Measurements from ENCODE around the gene ZSWIM3.
"Not testable (repeated sequence)": the region's sequence is repeated elsewhere in the genome, so short reads cannot be mapped to it uniquely, and the experiment has no call there.

The ZSWIM3 gene

DNA sequence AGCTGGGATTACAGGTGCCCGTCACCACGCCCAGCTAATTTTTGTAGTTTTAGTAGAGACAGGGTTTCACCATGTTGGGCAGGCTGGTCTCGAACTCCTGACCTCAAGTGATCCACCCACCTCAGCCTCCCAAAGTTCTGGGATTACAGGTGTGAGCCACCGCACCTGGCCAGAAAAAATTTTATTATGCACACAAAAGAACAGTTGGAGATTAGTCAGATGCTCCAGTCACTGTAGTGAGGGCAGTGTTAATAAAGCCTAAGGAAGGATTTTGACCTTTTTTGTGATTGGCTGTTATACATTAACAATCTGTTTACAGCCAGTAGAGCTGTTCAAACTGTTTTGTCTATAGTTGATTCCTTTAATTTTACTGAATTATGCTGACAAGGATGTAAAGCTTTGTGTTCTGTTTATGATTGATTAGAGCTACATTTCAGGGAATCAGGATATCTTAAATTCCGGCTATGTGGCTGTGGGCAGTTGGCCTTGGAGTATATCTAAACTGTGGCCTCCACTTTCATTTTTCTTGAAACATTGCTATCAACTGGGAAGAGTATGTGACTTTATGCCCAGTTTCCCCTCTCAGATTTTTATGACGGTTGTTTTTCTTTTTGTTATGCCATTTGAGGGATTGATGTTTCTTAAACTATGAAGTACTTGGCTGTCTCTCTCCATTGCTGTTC, 9.9 kb downstream of the ZSWIM3 start:
- Histone ChIP-seq H3K79me2 (ENCODE audit: low read length) (no peaks in the 10 kb centered on the region), H2AFZ (ENCODE audit: low read depth, low read length) (no peak overlapping the region), H3K9ac (ENCODE audit: low read length) (no peak overlapping the region), H3K27ac (ENCODE audit: low read length) (no peak overlapping the region), H3K36me3 (replicated peaks; ENCODE audit: low read depth, low read length) (no peaks in the 10 kb centered on the region), H3K27me3 (ENCODE audit: low read depth, low read length) (no peaks in the 10 kb centered on the region), H3K9me3 (ENCODE audit: insufficient read depth, low read length) (no peaks in the 10 kb centered on the region), H3K4me1 (ENCODE audit: low read length) (no peaks in the 10 kb centered on the region), H3K4me2 (ENCODE audit: low read length) (no peak overlapping the region), H4K20me1 (ENCODE audit: insufficient read depth, low read length) (no peaks in the 10 kb centered on the region), H3K4me3 (ENCODE audit: low read length) (no peak overlapping the region)
- TF ChIP-seq CTCF (IDR thresholded peaks at IDR 0.05; ENCODE audit: low read depth, low read length) = no peak
- no peak for TF ChIP-seq EZH2phosphoT487 (IDR thresholded peaks at IDR 0.05; ENCODE audit: low read depth)

DNA sequence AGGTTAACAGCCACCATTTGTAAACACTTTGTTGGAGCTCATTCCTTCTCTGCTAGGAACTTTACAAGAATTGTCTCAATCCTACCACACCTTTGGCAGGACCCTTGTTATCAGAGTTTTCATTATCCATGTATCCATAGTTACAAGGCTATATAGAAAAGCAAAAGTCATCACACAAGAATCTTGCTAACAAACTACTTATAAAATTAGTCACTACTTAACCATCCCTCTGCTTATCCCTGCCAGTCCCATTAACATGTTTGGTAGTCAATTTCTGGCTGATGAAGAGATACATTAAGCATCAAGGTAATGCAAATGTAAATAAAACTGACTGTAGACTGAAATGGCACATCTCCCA, 10.4 kb downstream of the ZSWIM3 start:
- no peaks in the 10 kb centered on the region for H3K36me3 ChIP-seq (replicated peaks; ENCODE audit: low read depth, low read length)
- H3K27me3 ChIP-seq (ENCODE audit: low read depth, low read length) = no peaks in the 10 kb centered on the region
- no peaks in the 10 kb centered on the region for H4K20me1 ChIP-seq (ENCODE audit: insufficient read depth, low read length)
- TF ChIP-seq CTCF (IDR thresholded peaks at IDR 0.05; ENCODE audit: low read depth, low read length) = no peak
- no peak for TF ChIP-seq EZH2phosphoT487 (IDR thresholded peaks at IDR 0.05; ENCODE audit: low read depth)
- H3K4me1 ChIP-seq (ENCODE audit: low read length) = no peaks in the 10 kb centered on the region
- no peak overlapping the region for H3K4me3 ChIP-seq (ENCODE audit: low read length)
- no peak overlapping the region for H3K27ac ChIP-seq (ENCODE audit: low read length)
- no peak overlapping the region for H3K4me2 ChIP-seq (ENCODE audit: low read length)
- H3K79me2 ChIP-seq (ENCODE audit: low read length) = no peaks in the 10 kb centered on the region
- H3K9me3 ChIP-seq (ENCODE audit: insufficient read depth, low read length) = no peaks in the 10 kb centered on the region
- no peak overlapping the region for H3K9ac ChIP-seq (ENCODE audit: low read length)
- no peak overlapping the region for H2AFZ ChIP-seq (ENCODE audit: low read depth, low read length)

- Histone ChIP-seq H3K27ac (ENCODE audit: low read length) (no peak overlapping the region), H2AFZ (ENCODE audit: low read depth, low read length) (no peak overlapping the region), H3K79me2 (ENCODE audit: low read length) (no peaks in the 10 kb centered on the region), H3K27me3 (ENCODE audit: low read depth, low read length) (no peaks in the 10 kb centered on the region), H3K9me3 (ENCODE audit: insufficient read depth, low read length) (no peaks in the 10 kb centered on the region), H3K9ac (ENCODE audit: low read length) (no peak overlapping the region), H3K36me3 (replicated peaks; ENCODE audit: low read depth, low read length) (no peaks in the 10 kb centered on the region), H3K4me3 (ENCODE audit: low read length) (no peak overlapping the region), H3K4me1 (ENCODE audit: low read length) (no peaks in the 10 kb centered on the region), H3K4me2 (ENCODE audit: low read length) (no peak overlapping the region), H4K20me1 (ENCODE audit: insufficient read depth, low read length) (no peaks in the 10 kb centered on the region)
- TF ChIP-seq CTCF (IDR thresholded peaks at IDR 0.05; ENCODE audit: low read depth, low read length) = no peak
- no peak for TF ChIP-seq EZH2phosphoT487 (IDR thresholded peaks at IDR 0.05; ENCODE audit: low read depth)
Observed at GRCh38 chr20:45872626-45873025, 15.2 kb downstream of the ZSWIM3 start.

GRCh38 chr20:45873409-45874103, 16.1 kb downstream of the ZSWIM3 start:
- no peak for TF ChIP-seq CTCF (IDR thresholded peaks at IDR 0.05; ENCODE audit: low read depth, low read length)
- TF ChIP-seq EZH2phosphoT487 (IDR thresholded peaks at IDR 0.05; ENCODE audit: low read depth) = no peak
- no peak overlapping the region for H3K9ac ChIP-seq (ENCODE audit: low read length)
- H3K4me3 ChIP-seq (ENCODE audit: low read length) = no peak overlapping the region
- no peak overlapping the region for H3K4me2 ChIP-seq (ENCODE audit: low read length)
- no peak overlapping the region for H2AFZ ChIP-seq (ENCODE audit: low read depth, low read length)
- no peaks in the 10 kb centered on the region for H3K36me3 ChIP-seq (replicated peaks; ENCODE audit: low read depth, low read length)
- no peaks in the 10 kb centered on the region for H3K4me1 ChIP-seq (ENCODE audit: low read length)
- H3K27ac ChIP-seq (ENCODE audit: low read length) = no peak overlapping the region
- H3K9me3 ChIP-seq (ENCODE audit: insufficient read depth, low read length) = no peaks in the 10 kb centered on the region
- no peaks in the 10 kb centered on the region for H4K20me1 ChIP-seq (ENCODE audit: insufficient read depth, low read length)
- no peaks in the 10 kb centered on the region for H3K27me3 ChIP-seq (ENCODE audit: low read depth, low read length)
- no peaks in the 10 kb centered on the region for H3K79me2 ChIP-seq (ENCODE audit: low read length)

- H3K4me1 ChIP-seq (ENCODE audit: low read length); H4K20me1 ChIP-seq (ENCODE audit: insufficient read depth, low read length); H3K36me3 ChIP-seq (replicated peaks; ENCODE audit: low read depth, low read length); H3K79me2 ChIP-seq (ENCODE audit: low read length); H2AFZ ChIP-seq (ENCODE audit: low read depth, low read length); H3K27ac ChIP-seq (ENCODE audit: low read length); H3K9me3 ChIP-seq (ENCODE audit: insufficient read depth, low read length); H3K27me3 ChIP-seq (ENCODE audit: low read depth, low read length); H3K4me2 ChIP-seq (ENCODE audit: low read length); H3K4me3 ChIP-seq (ENCODE audit: low read length); H3K9ac ChIP-seq (ENCODE audit: low read length): not testable (repeated sequence)
Observed at GRCh38 chr20:45874104-45874481, 16.7 kb downstream of the ZSWIM3 start.

Data from OCI-LY3 (cell line).